HG03045 (cell line): ENCODE results near the gene CEP55.
"Not testable (repeated sequence)": the region's sequence is repeated elsewhere in the genome, so short reads cannot be mapped to it uniquely, and the experiment has no call there.

Experiments
- ATAC-seq: cut with Tn5 transposase; IDR thresholded peaks from one replicate; pipeline ENCODE4 v1.9.1; 2021; ENCODE audit warnings: mild to moderate bottlenecking, moderate library complexity; ENCODE audit not compliant: unreplicated experiment

CEP55 gene

DNA sequence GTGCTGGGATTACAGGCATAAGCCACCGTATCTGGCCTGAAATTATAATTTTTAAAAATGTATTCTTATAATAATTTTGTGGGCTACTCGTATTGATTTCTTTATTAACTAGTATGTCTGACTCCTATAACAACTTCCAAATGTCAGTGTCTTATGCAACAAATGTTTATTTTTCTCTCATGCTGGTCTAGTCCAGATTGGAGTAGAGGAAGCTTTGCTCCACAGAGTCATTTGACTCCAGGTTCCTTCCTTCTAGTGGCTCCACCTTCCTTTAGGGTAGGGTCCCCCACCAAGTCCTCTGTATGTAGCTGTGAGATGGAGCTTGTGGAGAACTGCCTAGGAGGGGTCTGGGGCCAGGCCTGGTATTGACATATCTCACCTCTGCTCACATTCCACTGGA, 8.7 kb downstream of the CEP55 start:
- ATAC-seq = no peak

DNA sequence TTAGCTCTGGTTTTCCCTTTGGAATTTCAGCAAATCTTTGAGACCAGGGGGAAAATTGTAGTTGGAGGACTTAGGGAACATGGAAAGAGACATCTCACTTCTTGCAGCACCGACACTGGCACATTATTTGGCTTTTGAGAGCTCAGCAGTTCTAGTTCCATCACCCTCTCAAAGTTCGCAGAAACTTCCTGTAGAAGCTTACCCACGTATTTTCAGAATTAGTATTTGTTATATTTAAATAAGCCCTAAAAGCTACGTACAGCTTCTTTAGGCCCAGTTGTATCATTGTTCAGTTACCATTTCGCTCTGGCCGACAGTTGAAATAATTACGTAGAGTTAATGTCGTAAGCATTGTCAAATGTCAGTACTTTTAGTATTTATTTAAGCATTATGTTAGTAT, 13.4 kb downstream of the CEP55 start:
- no peak for ATAC-seq

GRCh38 chr10:93512565-93512964, 16.2 kb downstream of the CEP55 start:
- ATAC-seq = no peak

- ATAC-seq = no peak
Observed at GRCh38 chr10:93513091-93513490, 16.7 kb downstream of the CEP55 start.

- ATAC-seq = no peak
Observed at GRCh38 chr10:93514521-93514920, 18.1 kb downstream of the CEP55 start.

DNA sequence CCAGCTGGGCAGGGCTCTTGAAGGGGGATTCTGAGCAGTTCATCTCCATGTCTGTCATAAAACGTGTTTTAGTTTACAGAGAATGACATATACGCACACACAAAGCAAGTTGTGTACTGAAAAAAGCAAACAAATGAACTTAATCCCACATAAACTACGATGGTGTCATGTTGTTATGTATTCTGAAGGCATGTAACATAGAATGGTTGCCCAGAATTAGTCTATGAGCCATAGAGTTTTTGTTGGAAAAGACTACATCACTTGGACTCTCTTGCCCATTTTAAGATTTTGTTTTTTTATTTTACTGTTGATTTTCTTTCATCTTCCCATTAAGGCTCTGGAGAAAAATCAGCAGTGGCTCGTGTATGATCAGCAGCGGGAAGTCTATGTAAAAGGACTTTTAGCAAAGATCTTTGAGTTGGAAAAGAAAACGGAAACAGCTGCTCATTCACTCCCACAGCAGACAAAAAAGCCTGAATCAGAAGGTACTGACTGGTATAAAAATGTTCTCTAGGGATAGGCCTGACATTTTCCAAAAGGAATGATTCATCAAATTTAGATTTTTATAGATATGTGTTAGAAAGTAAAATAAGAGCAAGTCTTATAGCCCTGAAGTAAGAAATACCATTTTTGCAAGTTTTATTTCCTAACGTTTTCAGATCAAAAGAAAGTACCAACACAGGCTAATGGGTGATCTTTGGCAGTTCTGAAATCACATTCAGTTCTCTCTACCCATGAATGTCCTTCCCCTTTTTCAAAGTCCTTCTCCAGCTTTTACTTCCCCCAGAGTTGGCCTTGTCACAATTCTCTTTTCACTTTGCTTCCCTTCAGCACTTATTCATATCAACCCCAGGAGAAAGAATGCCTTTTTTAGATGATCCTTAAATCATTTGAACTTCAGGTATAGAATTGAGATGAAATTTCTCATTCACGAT, 18.9 kb downstream of the CEP55 start:
- ATAC-seq = no peak

GRCh38 chr10:93516006-93516380, 19.6 kb downstream of the CEP55 start:
- ATAC-seq = no peak

- ATAC-seq = no peak
Observed at GRCh38 chr10:93518531-93518930, 22.1 kb downstream of the CEP55 start.

DNA sequence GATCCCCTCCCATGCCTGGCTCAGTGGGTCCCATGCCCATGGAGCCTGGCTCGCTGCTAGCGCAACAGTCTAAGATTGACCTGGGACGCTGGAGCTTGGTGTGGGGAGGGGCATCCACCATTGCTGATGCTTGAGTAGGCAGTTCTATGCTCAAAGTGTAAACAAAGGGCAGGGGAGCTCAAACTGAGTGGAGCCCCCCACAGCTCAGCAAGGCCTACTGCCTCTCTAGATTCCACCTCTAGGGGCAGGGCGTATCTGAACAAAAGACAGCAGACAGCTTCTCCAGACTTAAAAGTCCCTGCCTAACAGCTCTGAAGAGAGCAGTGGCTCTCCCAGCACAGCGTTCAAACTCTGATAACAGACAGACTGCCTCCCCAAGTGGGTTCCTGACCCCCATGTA, 38.9 kb downstream of the CEP55 start:
- no peak for ATAC-seq

- not testable (repeated sequence) for ATAC-seq
Observed at GRCh38 chr10:93540871-93541270, 44.5 kb downstream of the CEP55 start.

DNA sequence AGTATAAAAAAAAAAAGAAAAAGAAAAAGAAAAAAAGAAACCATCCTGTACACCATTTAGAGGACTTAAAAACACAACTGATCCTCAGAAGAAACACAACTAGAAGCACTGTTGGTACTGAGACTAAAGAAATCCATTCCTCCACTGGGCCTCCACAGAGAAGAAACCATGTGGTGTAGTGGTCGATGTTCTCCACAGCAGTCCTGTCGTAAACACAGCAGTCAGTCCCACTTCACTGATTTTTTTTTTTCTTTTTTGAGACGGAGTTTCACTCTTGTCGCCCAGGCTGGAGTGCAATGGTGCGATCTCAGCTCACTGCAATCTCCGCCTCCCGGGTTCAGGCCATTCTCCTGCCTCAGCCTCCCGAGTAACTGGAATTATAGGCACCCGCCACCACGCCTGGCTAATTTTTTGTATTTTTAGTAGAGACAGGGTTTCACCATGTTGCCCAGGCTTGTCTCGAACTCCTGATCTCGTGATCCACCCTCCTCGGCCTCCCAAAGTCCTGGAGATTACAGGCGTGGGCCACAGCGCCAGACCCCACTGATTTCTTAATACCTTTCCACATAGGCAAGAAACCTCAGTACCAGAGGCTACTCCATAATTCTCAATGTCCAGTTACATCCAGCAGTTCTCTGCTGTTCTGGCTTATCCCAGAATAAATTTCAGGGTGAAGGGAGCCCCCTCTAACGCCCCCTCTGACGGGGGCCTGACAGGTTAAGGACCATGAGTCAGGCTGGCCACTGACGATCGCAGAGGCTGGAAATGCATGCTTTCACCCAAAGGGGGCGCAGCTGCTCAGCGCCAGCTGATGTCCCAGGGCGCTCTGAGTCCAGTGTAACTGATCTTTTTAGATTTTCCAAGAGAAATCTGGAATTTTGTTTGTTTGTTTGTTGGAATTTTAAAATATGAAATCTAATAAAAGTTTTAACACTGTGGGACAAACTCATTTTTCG, 45.3 kb downstream of the CEP55 start:
- ATAC-seq = no peak

DNA sequence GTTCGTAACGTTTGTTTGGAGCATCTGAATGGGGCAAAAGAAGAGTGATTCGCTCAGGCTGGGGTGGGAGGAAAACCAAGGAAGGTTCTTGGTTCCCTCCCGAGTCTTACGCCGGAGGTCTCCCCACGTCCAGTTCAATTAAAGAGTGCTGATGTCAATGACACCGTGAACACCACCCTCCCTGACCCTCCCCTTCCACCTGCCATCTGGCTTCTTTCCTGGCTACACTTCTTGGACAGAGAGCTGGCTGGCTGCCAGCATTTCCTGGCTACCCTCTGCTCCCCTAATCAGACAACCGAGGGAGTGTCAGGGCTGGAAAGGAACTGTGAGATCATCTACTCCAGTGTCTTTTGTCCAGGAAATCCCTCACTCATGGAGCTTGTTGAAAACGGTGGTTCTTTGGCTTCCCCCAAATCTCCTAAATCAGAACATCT, 46.0 kb downstream of the CEP55 start:
- ATAC-seq = no peak

DNA sequence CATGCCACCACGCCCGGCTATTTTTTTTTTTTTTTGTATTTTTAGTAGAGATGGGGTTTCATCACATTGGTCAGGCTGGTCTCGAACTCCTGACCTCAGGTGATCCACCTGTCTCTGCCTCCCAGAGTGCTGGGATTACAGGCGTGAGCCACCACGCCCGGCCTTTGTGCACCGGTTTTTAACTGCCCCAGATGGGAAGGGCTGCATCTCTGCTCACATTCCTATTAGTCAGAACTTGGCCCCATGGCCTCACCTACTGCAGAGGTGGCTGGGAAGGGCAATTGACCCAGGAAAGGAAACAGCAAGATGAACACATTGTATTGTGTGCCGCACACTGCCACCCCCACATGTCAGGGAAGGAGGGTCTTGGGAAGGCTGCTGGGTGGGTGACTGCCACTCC, 50.6 kb downstream of the CEP55 start:
- ATAC-seq = not testable (repeated sequence)

DNA sequence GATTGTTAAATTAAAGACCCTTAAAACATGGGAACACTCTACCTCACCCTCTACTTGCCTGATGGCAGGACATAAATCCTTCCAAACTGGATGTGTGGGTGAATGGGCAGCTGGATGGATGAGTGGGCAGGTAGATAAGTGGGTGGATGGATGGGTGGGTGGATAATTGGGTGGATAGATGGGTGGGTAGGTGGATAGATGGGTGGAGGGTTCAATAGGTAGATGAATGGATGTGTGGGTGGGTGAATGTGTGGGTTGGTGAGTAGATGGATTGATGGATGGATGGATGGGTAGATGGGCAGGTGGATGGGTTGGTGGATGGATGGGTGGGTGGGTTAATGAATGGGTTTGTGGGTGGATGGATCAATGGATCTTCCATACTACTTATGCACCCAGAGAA, 51.1 kb downstream of the CEP55 start:
- ATAC-seq = no peak

- no peak for ATAC-seq
Observed at GRCh38 chr10:93548376-93549071, 52.1 kb downstream of the CEP55 start.

DNA sequence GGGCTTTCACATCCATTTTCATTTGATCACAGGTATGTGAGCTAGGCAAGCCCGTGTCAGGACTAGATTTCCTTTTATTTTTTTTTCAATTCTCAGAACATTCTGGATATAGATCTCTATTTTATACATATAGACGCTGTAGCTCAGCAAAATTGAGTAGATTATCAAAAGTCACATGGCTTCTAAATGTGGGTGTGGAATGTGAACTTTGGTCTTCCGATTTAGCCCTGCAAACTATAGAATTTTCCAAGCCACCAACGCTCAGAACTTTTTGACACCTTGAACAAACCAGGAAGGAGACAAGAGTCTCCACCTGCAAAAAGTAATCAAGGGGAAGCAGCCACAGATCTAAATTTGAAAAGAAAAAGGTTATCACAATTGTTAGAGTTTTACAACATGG, 54.2 kb downstream of the CEP55 start:
- ATAC-seq = no peak

- no peak for ATAC-seq
Observed at GRCh38 chr10:93552780-93553179, 56.4 kb downstream of the CEP55 start.

- ATAC-seq = no peak
Observed at GRCh38 chr10:93553482-93554315, 57.3 kb downstream of the CEP55 start.

DNA sequence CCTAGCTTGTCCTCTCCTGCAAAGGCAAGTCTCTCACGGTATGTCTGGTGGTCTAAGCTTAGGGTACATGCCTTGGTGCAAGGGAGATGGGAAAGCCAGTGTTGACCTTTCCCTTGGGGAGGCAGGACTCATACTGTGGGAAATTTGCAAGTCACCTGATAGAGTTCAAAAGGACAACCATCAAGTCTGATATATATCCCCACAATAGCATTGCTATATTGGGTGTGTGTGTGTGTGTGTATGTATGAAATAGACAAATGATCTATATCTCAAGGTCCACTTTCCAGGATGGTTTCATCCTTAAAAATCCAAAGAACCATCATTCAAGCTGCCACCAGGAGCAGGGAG, 57.9 kb downstream of the CEP55 start:
- ATAC-seq = no peak

- ATAC-seq = peak; percentile 61
Observed at GRCh38 chr10:93554760-93555432, 58.5 kb downstream of the CEP55 start.
